PC-3 (cell line): Measurements from ENCODE around the gene TCF3.

Experiments
- EZH2 ChIP-seq: fragments of 300-600 bp; sonication (generic); IDR thresholded peaks from one replicate; pipeline ENCODE4 v1.6.1; 2017; ENCODE audit warnings: antibody characterized with exemption, mild to moderate bottlenecking, low read length; ENCODE audit not compliant: unreplicated experiment
- EZH2phosphoT487 ChIP-seq: fragments of 300-600 bp; sonication (generic); IDR thresholded peaks from 2 replicates; pipeline ENCODE4 v1.6.1; 2018; ENCODE audit warnings: mild to moderate bottlenecking, antibody characterized with exemption, low read length, borderline replicate concordance
- TF ChIP-seq, protein P1 (sequence below): fragments of 300-600 bp; sonication (generic); conservative IDR thresholded peaks from 2 replicates; pipeline ENCODE4 v1.5.1; 2017; ENCODE audit warnings: antibody characterized with exemption, low read depth, mild to moderate bottlenecking, low read length

DNA sequence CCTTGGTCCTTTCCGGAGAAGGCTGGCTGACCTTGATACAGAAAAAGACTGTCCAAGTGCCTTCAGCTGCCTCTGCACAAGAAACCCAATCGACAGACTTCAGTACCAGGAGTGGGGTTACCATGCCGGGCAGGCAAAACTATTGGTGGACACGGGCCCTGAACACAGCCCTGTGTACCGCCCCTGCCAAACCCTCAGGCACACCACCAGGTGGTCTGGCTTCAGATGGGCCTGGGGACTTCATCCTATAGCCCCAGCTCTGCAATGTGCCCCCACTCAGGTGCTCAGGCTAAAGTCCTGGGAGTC, 17.5 kb downstream of the TCF3 start:
- TF ChIP-seq, protein P1, sequence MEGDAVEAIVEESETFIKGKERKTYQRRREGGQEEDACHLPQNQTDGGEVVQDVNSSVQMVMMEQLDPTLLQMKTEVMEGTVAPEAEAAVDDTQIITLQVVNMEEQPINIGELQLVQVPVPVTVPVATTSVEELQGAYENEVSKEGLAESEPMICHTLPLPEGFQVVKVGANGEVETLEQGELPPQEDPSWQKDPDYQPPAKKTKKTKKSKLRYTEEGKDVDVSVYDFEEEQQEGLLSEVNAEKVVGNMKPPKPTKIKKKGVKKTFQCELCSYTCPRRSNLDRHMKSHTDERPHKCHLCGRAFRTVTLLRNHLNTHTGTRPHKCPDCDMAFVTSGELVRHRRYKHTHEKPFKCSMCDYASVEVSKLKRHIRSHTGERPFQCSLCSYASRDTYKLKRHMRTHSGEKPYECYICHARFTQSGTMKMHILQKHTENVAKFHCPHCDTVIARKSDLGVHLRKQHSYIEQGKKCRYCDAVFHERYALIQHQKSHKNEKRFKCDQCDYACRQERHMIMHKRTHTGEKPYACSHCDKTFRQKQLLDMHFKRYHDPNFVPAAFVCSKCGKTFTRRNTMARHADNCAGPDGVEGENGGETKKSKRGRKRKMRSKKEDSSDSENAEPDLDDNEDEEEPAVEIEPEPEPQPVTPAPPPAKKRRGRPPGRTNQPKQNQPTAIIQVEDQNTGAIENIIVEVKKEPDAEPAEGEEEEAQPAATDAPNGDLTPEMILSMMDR: no peak
- TF ChIP-seq EZH2phosphoT487: no peak
- no peak for TF ChIP-seq EZH2
